H1 (cell line): ENCODE measurements around the gene C8B. TPM values are rescaled to one million over a fixed set of nuclear protein-coding genes. Genes with fewer than 3 reads are reported as not detected.

ENCODE experiments used
- CTCF ChIA-PET: fragments of 300-600 bp; sonication (Branson Sonifier 250); formaldehyde crosslinking; loops from one replicate; lab custom pipeline; 2021; ENCODE audit not compliant: partially characterized antibody; lab: Charles Lee
- POLR2A ChIA-PET: fragments of 300-600 bp; sonication (Branson Sonifier 250); formaldehyde crosslinking; loops from one replicate; lab custom pipeline; 2021; ENCODE audit warnings: inconsistent platforms; ENCODE audit not compliant: partially characterized antibody; lab: Charles Lee
- DNase-seq, 2 experiments: peaks; one replicate each; pipeline versions ENCODE4 v3.0.0 to v3.0.0-alpha.2; 2010 to 2022; ENCODE audit warnings: low spot score in 2 of 2, low read depth in 1 of 2, mixed read lengths in 1 of 2
- FAIRE-seq: peaks from 2 replicates; lab custom pipeline; 2011; peaks lifted over from hg19 to GRCh38; lab: Jason Lieb, UNC
- H2AFZ ChIP-seq: 2 replicates; pipeline ENCODE4 v1.8.1; 2012; ENCODE audit warnings: low read length, inconsistent platforms
- H2AK5ac ChIP-seq: 2 replicates; pipeline ENCODE4 v1.6.1; 2013; ENCODE audit warnings: low read depth, low read length
- H2BK120ac ChIP-seq: replicated peaks from 2 replicates; pipeline ENCODE3; 2013; ENCODE audit warnings: low read depth, low read length, inconsistent platforms
- H2BK12ac ChIP-seq: 2 replicates; pipeline ENCODE4 v1.6.1; 2013; ENCODE audit warnings: low read depth, low read length
- H2BK15ac ChIP-seq: 2 replicates; pipeline ENCODE4 v1.6.1; 2013; ENCODE audit warnings: low read length
- H2BK20ac ChIP-seq: 2 replicates; pipeline ENCODE4 v1.6.1; 2013; ENCODE audit warnings: low read length
- H2BK5ac ChIP-seq: 2 replicates; pipeline ENCODE4 v1.6.1; 2013; ENCODE audit warnings: low read depth, low read length
- H3K14ac ChIP-seq: 2 replicates; pipeline ENCODE4 v1.6.1; 2013; ENCODE audit warnings: inconsistent platforms; ENCODE audit not compliant: insufficient read length
- H3K18ac ChIP-seq: 2 replicates; pipeline ENCODE4 v1.6.1; 2013; ENCODE audit warnings: low read length; ENCODE audit errors: extremely low read depth
- H3K23ac ChIP-seq: 2 replicates; pipeline ENCODE4 v1.6.1; 2013; ENCODE audit warnings: inconsistent platforms; ENCODE audit not compliant: insufficient read length
- H3K23me2 ChIP-seq: 2 replicates; pipeline ENCODE4 v1.6.1; 2013; ENCODE audit warnings: low read depth, low read length
- H3K27ac ChIP-seq: 2 replicates; pipeline ENCODE4 v1.6.1; 2011; ENCODE audit warnings: low read depth, low read length, inconsistent platforms
- H3K27me3 ChIP-seq, 4 experiments: replicated peaks in 1 of 4; 1 replicate in 1 of 4; 2 replicates in 3 of 4; pipeline versions ENCODE4 v1.6.1 to v1.8.1; 2011 to 2013; ENCODE audit warnings: low read length in 3 of 4, mild to moderate bottlenecking in 3 of 4, inconsistent platforms in 2 of 4, mixed read lengths in 2 of 4, moderate library complexity in 1 of 4; ENCODE audit not compliant: control insufficient read depth in 3 of 4, insufficient read depth in 3 of 4; ENCODE audit errors: extremely low read depth in 1 of 4
- H3K36me3 ChIP-seq, 4 experiments: 2 replicates each; pipeline versions ENCODE4 v1.6.1 to v1.8.1; 2011 to 2013; ENCODE audit warnings: mild to moderate bottlenecking in 4 of 4, low read length in 3 of 4, moderate library complexity in 2 of 4, control low read depth in 1 of 4, inconsistent platforms in 1 of 4; ENCODE audit not compliant: insufficient read depth in 4 of 4, control insufficient read depth in 2 of 4
- H3K4ac ChIP-seq: replicated peaks from 2 replicates; pipeline ENCODE3; 2013; ENCODE audit warnings: low read length, low read depth, mixed read lengths, inconsistent platforms; ENCODE audit not compliant: insufficient read length
- H3K4me1 ChIP-seq, 4 experiments: replicated peaks in 1 of 4; 1 replicate in 1 of 4; 2 replicates in 3 of 4; pipeline versions ENCODE4 v1.6.1 to v1.8.1; 2011 to 2013; ENCODE audit warnings: low read length in 3 of 4, inconsistent platforms in 2 of 4, mixed read lengths in 1 of 4; ENCODE audit not compliant: insufficient read depth in 4 of 4, control insufficient read depth in 3 of 4
- H3K4me2 ChIP-seq, 2 experiments: 2 replicates each; pipeline versions ENCODE4 v1.6.1 to v1.8.1; 2011 to 2013; ENCODE audit warnings: low read depth in 2 of 2, low read length in 2 of 2, control low read depth in 1 of 2, inconsistent platforms in 1 of 2, mild to moderate bottlenecking in 1 of 2; ENCODE audit not compliant: insufficient read depth in 1 of 2
- H3K4me3 ChIP-seq, 4 experiments: fragments of 200-600, 300-600 bp in 1 of 4; sonication (generic), shearing (Covaris generic), sonication (Bioruptor Twin) in 1 of 4; 2 replicates each; pipeline versions ENCODE4 v1.5.1 to v1.8.1; 2011 to 2016; ENCODE audit warnings: low read length in 4 of 4, low read depth in 3 of 4, control low read depth in 2 of 4, inconsistent platforms in 2 of 4, mild to moderate bottlenecking in 2 of 4, mixed read lengths in 1 of 4, moderate library complexity in 1 of 4; ENCODE audit not compliant: insufficient read depth in 2 of 4; ENCODE audit errors: extremely low read depth in 1 of 4
- H3K56ac ChIP-seq: replicated peaks from 2 replicates; pipeline ENCODE3; 2013; ENCODE audit warnings: low read depth, mild to moderate bottlenecking, mixed read lengths, low read length, inconsistent platforms; ENCODE audit not compliant: insufficient read length
- H3K79me1 ChIP-seq: 2 replicates; pipeline ENCODE4 v1.6.1; 2013; ENCODE audit warnings: low read depth, low read length, control low read depth
- H3K79me2 ChIP-seq, 2 experiments: 2 replicates each; pipeline versions ENCODE4 v1.6.1 to v1.8.1; 2012 to 2013; ENCODE audit warnings: low read length in 2 of 2, mild to moderate bottlenecking in 2 of 2, inconsistent platforms in 1 of 2; ENCODE audit not compliant: insufficient read depth in 2 of 2, control insufficient read depth in 1 of 2
- H3K9ac ChIP-seq, 4 experiments: replicated peaks in 1 of 4; 1 replicate in 1 of 4; 2 replicates in 3 of 4; pipeline versions ENCODE4 v1.6.1 to v1.8.1; 2011 to 2013; ENCODE audit warnings: low read depth in 3 of 4, low read length in 3 of 4, control low read depth in 2 of 4, mild to moderate bottlenecking in 2 of 4, moderate library complexity in 2 of 4, inconsistent platforms in 1 of 4; ENCODE audit errors: extremely low read depth in 1 of 4
- H3K9me3 ChIP-seq, 2 experiments: 2 replicates each; pipeline versions ENCODE4 v1.6.1 to v1.8.1; 2012 to 2013; ENCODE audit warnings: mild to moderate bottlenecking in 2 of 2, moderate library complexity in 2 of 2, control low read depth in 1 of 2, inconsistent platforms in 1 of 2, low read depth in 1 of 2, low read length in 1 of 2, mixed read lengths in 1 of 2; ENCODE audit not compliant: insufficient read depth in 2 of 2
- H4K20me1 ChIP-seq, 2 experiments: replicated peaks in 1 of 2; 2 replicates each; pipeline versions ENCODE3 to v1.8.1; 2011 to 2013; ENCODE audit warnings: inconsistent platforms in 2 of 2, low read length in 2 of 2, mild to moderate bottlenecking in 1 of 2; ENCODE audit not compliant: insufficient read depth in 2 of 2, control insufficient read depth in 1 of 2
- H4K5ac ChIP-seq: 2 replicates; pipeline ENCODE4 v1.6.1; 2013; ENCODE audit warnings: low read length, low read depth, mixed read lengths, inconsistent platforms; ENCODE audit not compliant: insufficient read length
- H4K8ac ChIP-seq: 2 replicates; pipeline ENCODE4 v1.8.0; 2013; ENCODE audit warnings: mild to moderate bottlenecking, moderate library complexity, low read length, inconsistent platforms; ENCODE audit not compliant: insufficient read depth; ENCODE audit errors: extremely low read depth
- H4K91ac ChIP-seq: replicated peaks from 2 replicates; pipeline ENCODE3; 2013; ENCODE audit warnings: low read length, mixed read lengths, inconsistent platforms; ENCODE audit not compliant: insufficient read length
- CBX5 ChIP-seq: fragments of 300-800, 300-1000 bp; sonication (generic); IDR thresholded peaks from 2 replicates; pipeline ENCODE4 v1.7.1; 2016; ENCODE audit warnings: antibody characterized with exemption, low read length, low read depth
- FOSL1 ChIP-seq: IDR thresholded peaks from 2 replicates; pipeline ENCODE4 v1.6.1; 2011; ENCODE audit warnings: mild to moderate bottlenecking, low read depth, low read length, moderate library complexity; ENCODE audit not compliant: insufficient read depth
- JUN ChIP-seq: IDR thresholded peaks from 2 replicates; pipeline ENCODE4 v1.6.1; 2011; ENCODE audit warnings: low read depth, mild to moderate bottlenecking, improper control_type of control experiment, low read length
- NRF1 ChIP-seq: IDR thresholded peaks from 2 replicates; pipeline ENCODE4 v1.6.1; 2011; ENCODE audit warnings: mild to moderate bottlenecking, low read depth, low read length, improper control_type of control experiment
- SAP30 ChIP-seq: fragments of 300-600 bp; sonication (generic); IDR thresholded peaks from 2 replicates; pipeline ENCODE4 v1.7.1; 2012; ENCODE audit warnings: low read length, moderate library complexity, mild to moderate bottlenecking, inconsistent platforms; ENCODE audit not compliant: insufficient read depth, insufficient replicate concordance
- ZNF274 ChIP-seq: IDR thresholded peaks from 2 replicates; pipeline ENCODE4 v1.7.0; 2012; ENCODE audit warnings: low read length, borderline replicate concordance; ENCODE audit errors: extremely low read depth
- WGBS, 2 experiments: shearing (Covaris generic) in 1 of 2; methylation state at CpG; one replicate each; pipeline versions ENCODE4 v1.1.6 to v1.1.7; 2013 to 2015; ENCODE audit warnings: low lambda C conversion rate in 2 of 2, mixed read lengths in 2 of 2, inconsistent platforms in 1 of 2, low coverage in 1 of 2, missing lambda C conversion rate in 1 of 2; ENCODE audit not compliant: insufficient replicate concordance in 2 of 2, insufficient coverage in 1 of 2, insufficient read length in 1 of 2; ENCODE audit errors: extremely low coverage in 1 of 2, missing lambda C conversion rate in 1 of 2; 5-methylcytosine and 5-hydroxymethylcytosine counted together
- polyA plus RNA-seq, 7 experiments: library from polyadenylated mRNA; depleted of rRNA in 3 of 7; stranded (reverse) in 5 of 7; unstranded in 2 of 7; fragments of >200 nt in 5 of 7; fragments of 200-250 nt in 2 of 7; gene quantifications; 1 replicate in 5 of 7; 2 replicates in 1 of 7; 4 replicates in 1 of 7; pipeline versions ENCODE4 v1.2.1 to v1.2.3, GENCODE V29; 2011 to 2013; ENCODE audit warnings: missing spikeins in 2 of 7, mixed read lengths in 2 of 7
- total RNA-seq: library from RNA; stranded (reverse); fragmentation: NEBNext Ultra II Directional; extraction: Animal tissue kit (Norgen Biotek cat#: 25700); gene quantifications from 2 replicates; pipeline ENCODE4 v1.2.1, GENCODE V29; 2021
- TF ChIP-seq, protein P1 (sequence below): IDR thresholded peaks from 2 replicates; pipeline ENCODE4 v1.6.1; 2012; ENCODE audit warnings: inconsistent platforms

Gene C8B
- total and polyA plus RNA-seq, 2 of the 8 experiments (the other 6 are each of a cell fraction or from before 2014, with no cell fraction given): not detected

DNA sequence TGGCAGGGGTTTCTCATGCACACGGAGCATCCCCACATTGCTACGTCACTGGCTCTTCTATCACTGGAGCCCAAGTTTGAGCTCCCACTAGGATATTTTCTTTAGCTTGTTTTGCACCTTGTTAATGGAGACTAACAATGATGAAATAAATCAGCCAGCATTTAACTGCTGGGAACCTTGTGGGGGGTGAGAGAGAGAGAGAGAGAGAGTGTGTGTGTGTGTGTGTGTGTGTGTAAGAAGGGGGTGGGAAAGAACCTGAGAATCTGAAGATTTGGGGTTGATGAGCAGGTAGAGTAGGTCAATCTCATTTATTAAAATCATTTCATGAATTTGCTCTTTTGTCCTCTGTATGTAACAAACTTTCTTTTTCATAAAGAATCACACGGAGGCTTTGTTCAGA, 624 bp downstream of the C8B start:
- H3K79me1 ChIP-seq: no peaks in the 10 kb centered on the region
- H4K91ac ChIP-seq: no peak overlapping the region
- H3K23ac ChIP-seq: no peak overlapping the region
- no peak overlapping the region for H3K4me2 ChIP-seq
- ChIA-PET CTCF (interaction anchor here (0.5 to 13.5 kb wide), 10 partner anchors 15 to 211 kb away, joined by 3 to 193 read pairs (median 3); no protein-coding TSS in a partner anchor), POLR2A (interaction anchor here (0.7 kb wide), 1 partner anchor 121 kb away, joined by 3 read pairs; no protein-coding TSS in a partner anchor)
- no peak overlapping the region for H2AK5ac ChIP-seq
- no peak overlapping the region for H2BK120ac ChIP-seq
- no peak overlapping the region for H3K56ac ChIP-seq
- H3K9ac ChIP-seq: no peak overlapping the region
- no peak overlapping the region for H3K4ac ChIP-seq
- H2BK5ac ChIP-seq: no peak overlapping the region
- no peak overlapping the region for H2BK12ac ChIP-seq
- H2BK20ac ChIP-seq: no peak overlapping the region
- FAIRE-seq (no peak), DNase-seq (no peak)
- H3K36me3 ChIP-seq: no peaks in the 10 kb centered on the region
- no peak overlapping the region for H3K27ac ChIP-seq
- H2BK15ac ChIP-seq: no peak overlapping the region
- WGBS, 2 experiments: 87% methylated on average over 3 of the region's 3 CpGs; no CpG with 5 or more reads in 1 of the 2 experiments
- no peaks in the 10 kb centered on the region for H3K4me1 ChIP-seq
- H4K20me1 ChIP-seq: no peaks in the 10 kb centered on the region
- no peak overlapping the region for H3K14ac ChIP-seq
- no peak overlapping the region for H3K4me3 ChIP-seq
- H4K8ac ChIP-seq: no peak overlapping the region
- H2AFZ ChIP-seq: no peak overlapping the region
- H3K79me2 ChIP-seq: no peaks in the 10 kb centered on the region
- no peak overlapping the region for H3K18ac ChIP-seq
- H3K9me3 ChIP-seq: no peaks in the 10 kb centered on the region
- H3K27me3 ChIP-seq: no peaks in the 10 kb centered on the region
- H3K23me2 ChIP-seq: no peaks in the 10 kb centered on the region
- H4K5ac ChIP-seq: no peak overlapping the region
- TF ChIP-seq CBX5: no peak
- no peak for TF ChIP-seq FOSL1
- no peak for TF ChIP-seq NRF1
- no peak for TF ChIP-seq ZNF274
- TF ChIP-seq SAP30: no peak
- no peak for TF ChIP-seq JUN
- TF ChIP-seq, protein P1, sequence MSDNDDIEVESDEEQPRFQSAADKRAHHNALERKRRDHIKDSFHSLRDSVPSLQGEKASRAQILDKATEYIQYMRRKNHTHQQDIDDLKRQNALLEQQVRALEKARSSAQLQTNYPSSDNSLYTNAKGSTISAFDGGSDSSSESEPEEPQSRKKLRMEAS: no peak
